Gastrocnemius medialis (tissue), 4 donors: ENCODE data around the gene DDRGK1. TPM values are rescaled to one million over a fixed set of nuclear protein-coding genes. Genes with fewer than 3 reads are reported as not detected.

Experiments
- ATAC-seq, 2 donors: fragments of 150-250 bp; one replicate each; pipeline ENCODE4 v1.9.1; 2016
- DNase-seq, 2 donors: peaks; one replicate each; pipeline ENCODE4 v3.0.0-alpha.2; 2019
- H3K27ac ChIP-seq, 4 donors: fragments of 200-600 bp; sonication (generic); 1 replicate in 1 of 4; 2 replicates in 3 of 4; pipeline ENCODE4 v1.5.1; 2016 to 2018; ENCODE audit warnings: mild to moderate bottlenecking in 2 of 4, moderate library complexity in 1 of 4
- H3K27me3 ChIP-seq, 3 donors: fragments of 200-600 bp; sonication (generic) in 2 of 3; 1 replicate in 1 of 3; 2 replicates in 2 of 3; pipeline versions ENCODE4 v1.5.1 to v1.6.0; 2016 to 2019; ENCODE audit warnings: mild to moderate bottlenecking in 1 of 3, moderate library complexity in 1 of 3
- H3K36me3 ChIP-seq, 2 donors: fragments of 200-600 bp; sonication (generic) in 1 of 2; one replicate each; pipeline ENCODE4 v1.5.1; 2017 to 2018
- H3K4me1 ChIP-seq, 2 donors: fragments of 200-600 bp; sonication (generic) in 1 of 2; one replicate each; pipeline ENCODE4 v1.5.1; 2016 to 2017; ENCODE audit warnings: mild to moderate bottlenecking in 2 of 2
- H3K4me3 ChIP-seq, 4 donors: fragments of 200-600 bp; sonication (generic) in 3 of 4; 1 replicate in 1 of 4; 2 replicates in 3 of 4; pipeline ENCODE4 v1.5.1; 2016 to 2019; ENCODE audit warnings: mild to moderate bottlenecking in 2 of 4
- H3K9me3 ChIP-seq, 3 donors: fragments of 200-600 bp; sonication (generic) in 2 of 3; 1 replicate in 1 of 3; 2 replicates in 2 of 3; pipeline ENCODE4 v1.5.1; 2016 to 2019
- POLR2A ChIP-seq, 2 donors: fragments of 450-650 bp; IDR thresholded peaks; one replicate each; pipeline ENCODE4 v1.6.1; 2017; ENCODE audit warnings: antibody characterized with exemption in 2 of 2, mild to moderate bottlenecking in 2 of 2, moderate library complexity in 2 of 2
- in situ Hi-C, 4 donors: fragments of 200-750 bp; cut with MboI; loops; one replicate each; pipeline versions ENCODE4 v1.15.0 to v1.8.0; 2017; ENCODE audit warnings: low sequenced_read_pairs in 4 of 4
- intact Hi-C: fragments of 100-400 bp; cut with DNase I; formaldehyde crosslinking; loops from one replicate; pipeline ENCODE4 v1.15.1; 2023; ENCODE audit warnings: low total_unique reads
- total RNA-seq, 4 donors: library from RNA; depleted of rRNA; stranded (reverse); fragments of >200 nt; gene quantifications; one replicate each; pipeline versions ENCODE4 v1.1.0 to v1.2.3, GENCODE V29; 2016
- TF ChIP-seq, protein P1 (sequence below), 5 experiments: fragments of 450-650 bp in 3 of 5; fragments of 200-600 bp in 2 of 5; sonication (generic) in 2 of 5; IDR thresholded peaks in 4 of 5; conservative IDR thresholded peaks in 1 of 5; 1 replicate in 4 of 5; 2 replicates in 1 of 5; pipeline ENCODE4 v1.5.1; 2016 to 2019; ENCODE audit warnings: antibody characterized with exemption in 5 of 5, mild to moderate bottlenecking in 3 of 5, moderate library complexity in 3 of 5

Gene DDRGK1
- total RNA-seq, 4 donors from 2014 or later = 55.2 to 75.7 (median 64.7) TPM

GRCh38 chr20:3229158-3229557, 24.7 kb upstream of the DDRGK1 start:
- in situ Hi-C loops = no loop called here
- TF ChIP-seq, protein P1, sequence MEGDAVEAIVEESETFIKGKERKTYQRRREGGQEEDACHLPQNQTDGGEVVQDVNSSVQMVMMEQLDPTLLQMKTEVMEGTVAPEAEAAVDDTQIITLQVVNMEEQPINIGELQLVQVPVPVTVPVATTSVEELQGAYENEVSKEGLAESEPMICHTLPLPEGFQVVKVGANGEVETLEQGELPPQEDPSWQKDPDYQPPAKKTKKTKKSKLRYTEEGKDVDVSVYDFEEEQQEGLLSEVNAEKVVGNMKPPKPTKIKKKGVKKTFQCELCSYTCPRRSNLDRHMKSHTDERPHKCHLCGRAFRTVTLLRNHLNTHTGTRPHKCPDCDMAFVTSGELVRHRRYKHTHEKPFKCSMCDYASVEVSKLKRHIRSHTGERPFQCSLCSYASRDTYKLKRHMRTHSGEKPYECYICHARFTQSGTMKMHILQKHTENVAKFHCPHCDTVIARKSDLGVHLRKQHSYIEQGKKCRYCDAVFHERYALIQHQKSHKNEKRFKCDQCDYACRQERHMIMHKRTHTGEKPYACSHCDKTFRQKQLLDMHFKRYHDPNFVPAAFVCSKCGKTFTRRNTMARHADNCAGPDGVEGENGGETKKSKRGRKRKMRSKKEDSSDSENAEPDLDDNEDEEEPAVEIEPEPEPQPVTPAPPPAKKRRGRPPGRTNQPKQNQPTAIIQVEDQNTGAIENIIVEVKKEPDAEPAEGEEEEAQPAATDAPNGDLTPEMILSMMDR (IDR thresholded peaks at IDR 0.05 in 4 of 5, conservative IDR thresholded peaks at IDR 0.05 in 1 of 5) = no peak
- no peak for TF ChIP-seq POLR2A (IDR thresholded peaks at IDR 0.05)
- peaks cover under 1% of the 10 kb centered on the region in 2 donors for H3K4me1 ChIP-seq
- no peak overlapping the region for H3K27ac ChIP-seq
- no peaks in the 10 kb centered on the region for H3K27me3 ChIP-seq
- intact Hi-C loops = no loop called here
- H3K4me3 ChIP-seq = no peak overlapping the region
- ATAC-seq (no peak), DNase-seq (no peak)
- no peaks in the 10 kb centered on the region for H3K9me3 ChIP-seq
- H3K36me3 ChIP-seq = no peaks in the 10 kb centered on the region

- no peak overlapping the region for H3K4me3 ChIP-seq
- H3K36me3 ChIP-seq = no peaks in the 10 kb centered on the region
- no peaks in the 10 kb centered on the region for H3K9me3 ChIP-seq
- DNase-seq = no peak
- no peak for ATAC-seq
- intact Hi-C loops = no loop called here
- TF ChIP-seq POLR2A (IDR thresholded peaks at IDR 0.05) = no peak
- TF ChIP-seq, protein P1 (IDR thresholded peaks at IDR 0.05 in 4 of 5, conservative IDR thresholded peaks at IDR 0.05 in 1 of 5) = no peak
- H3K27me3 ChIP-seq = no peaks in the 10 kb centered on the region
- in situ Hi-C loops = no loop called here
- H3K4me1 ChIP-seq = peaks cover 5% of the 10 kb centered on the region in 2 donors
- H3K27ac ChIP-seq = no peak overlapping the region
These were observed 24.2 kb upstream of the DDRGK1 start for GRCh38 chr20:3228750-3229032.

DNA sequence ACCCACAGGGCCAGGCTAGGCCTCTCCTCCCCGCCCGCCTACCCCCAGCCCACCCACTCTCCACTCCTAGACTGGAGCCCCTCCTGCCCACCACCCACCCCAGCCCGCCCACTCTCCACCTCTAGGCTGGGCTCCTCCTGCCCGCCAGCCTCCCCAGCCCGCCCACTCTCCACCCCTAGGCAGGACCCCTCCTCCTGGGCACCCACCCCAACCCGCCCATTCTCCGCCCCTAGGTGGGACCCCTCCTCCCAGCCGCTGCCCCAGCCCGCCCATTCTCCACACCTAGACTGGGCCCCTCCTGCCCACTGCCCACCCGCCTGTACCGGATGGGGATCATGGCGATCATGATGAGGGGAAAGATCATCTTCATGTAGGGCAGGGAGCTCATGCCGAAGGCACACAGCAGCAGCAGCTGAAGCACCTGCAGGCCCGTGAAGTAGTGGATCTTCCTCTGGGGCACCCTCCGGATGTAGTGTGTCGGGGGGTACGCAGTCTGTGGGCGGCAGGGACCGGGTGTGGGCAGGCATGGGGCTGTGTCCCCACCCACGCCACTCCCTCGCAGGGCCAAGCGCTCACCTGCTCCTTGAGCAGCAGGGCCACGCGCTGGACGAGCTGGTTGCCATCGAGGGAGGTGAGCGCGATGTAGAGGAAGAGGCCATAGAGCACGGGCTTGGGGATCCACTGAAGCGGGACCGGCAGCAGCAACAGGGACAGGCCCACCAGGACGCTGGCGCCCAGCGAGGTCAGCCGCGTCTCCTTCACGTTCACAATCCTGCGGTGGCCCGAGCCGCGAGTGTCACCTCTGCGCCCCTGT, 23.7 kb upstream of the DDRGK1 start:
- intact Hi-C loops (no loop called here), in situ Hi-C loops (no loop called here)
- TF ChIP-seq, protein P1 (IDR thresholded peaks at IDR 0.05 in 4 of 5, conservative IDR thresholded peaks at IDR 0.05 in 1 of 5) = no peak
- TF ChIP-seq POLR2A (IDR thresholded peaks at IDR 0.05) = no peak
- DNase-seq (no peak), ATAC-seq (no peak)
- Histone ChIP-seq H3K4me1 (peaks cover 10% of the 10 kb centered on the region in 2 donors), H3K9me3 (no peaks in the 10 kb centered on the region), H3K27me3 (no peaks in the 10 kb centered on the region), H3K27ac (no peak overlapping the region), H3K4me3 (no peak overlapping the region), H3K36me3 (no peaks in the 10 kb centered on the region)

DNA sequence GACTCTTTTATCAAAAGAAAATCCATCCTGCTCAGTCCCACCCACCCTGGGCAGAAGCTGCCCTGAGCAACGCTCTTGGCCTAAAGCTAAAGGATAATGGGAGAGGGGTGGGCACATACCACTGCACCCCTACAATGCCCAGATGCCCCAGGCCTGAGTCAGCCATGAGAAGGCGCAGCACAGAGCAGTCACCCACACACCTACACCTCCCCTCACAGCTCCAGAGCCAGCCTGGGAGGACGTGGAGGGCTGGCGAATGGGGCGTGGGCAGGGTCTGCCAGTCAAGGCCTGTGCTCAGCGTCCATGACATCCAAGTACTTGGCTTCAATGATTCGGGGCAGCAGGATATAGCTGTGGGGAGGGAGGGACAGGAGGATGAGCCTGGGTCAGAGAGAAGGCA, 23.0 kb upstream of the DDRGK1 start:
- in situ Hi-C loops = no loop called here
- no peaks in the 10 kb centered on the region for H3K9me3 ChIP-seq
- no peaks in the 10 kb centered on the region for H3K36me3 ChIP-seq
- H3K4me3 ChIP-seq = no peak overlapping the region
- H3K4me1 ChIP-seq = peaks cover 15 to 17% of the 10 kb centered on the region in 2 donors
- H3K27me3 ChIP-seq = no peaks in the 10 kb centered on the region
- ATAC-seq (no peak), DNase-seq (no peak)
- TF ChIP-seq POLR2A (IDR thresholded peaks at IDR 0.05) = no peak
- TF ChIP-seq, protein P1 (IDR thresholded peaks at IDR 0.05 in 4 of 5, conservative IDR thresholded peaks at IDR 0.05 in 1 of 5) = no peak
- no peak overlapping the region for H3K27ac ChIP-seq
- intact Hi-C loops = no loop called here

DNA sequence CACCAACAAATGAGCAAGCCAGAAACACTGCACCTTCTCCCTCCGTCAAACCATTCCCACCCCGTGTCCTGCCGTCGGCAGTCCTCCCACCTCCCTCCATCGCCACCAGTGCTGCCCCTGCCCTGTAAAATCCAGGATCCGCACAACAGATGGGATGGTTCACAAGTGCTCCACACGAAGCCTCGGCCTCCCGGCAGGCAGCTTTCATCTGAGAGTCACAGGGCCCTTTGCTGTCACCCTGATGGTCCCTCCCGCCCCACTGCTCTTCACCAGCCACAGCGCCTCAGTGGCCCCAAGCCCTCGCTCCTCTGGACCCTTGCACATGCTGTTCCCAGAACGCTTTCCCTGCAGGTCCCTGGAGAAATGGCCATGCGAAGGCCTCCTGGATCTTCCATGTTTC, 22.4 kb upstream of the DDRGK1 start:
- TF ChIP-seq, protein P1 (IDR thresholded peaks at IDR 0.05 in 4 of 5, conservative IDR thresholded peaks at IDR 0.05 in 1 of 5) = no peak
- no peak for TF ChIP-seq POLR2A (IDR thresholded peaks at IDR 0.05)
- intact Hi-C loops = no loop called here

More for the DNA sequence above, 22.4 kb upstream of the DDRGK1 start:
- H3K27me3 ChIP-seq = no peaks in the 10 kb centered on the region
- DNase-seq (no peak), ATAC-seq (no peak)
- no peak overlapping the region for H3K4me3 ChIP-seq
- H3K36me3 ChIP-seq = no peaks in the 10 kb centered on the region
- no peaks in the 10 kb centered on the region for H3K9me3 ChIP-seq
- in situ Hi-C loops = no loop called here
- H3K27ac ChIP-seq = no peak overlapping the region
- H3K4me1 ChIP-seq = peaks cover 19 to 22% of the 10 kb centered on the region in 2 donors
